GM21447 (cell line): ENCODE measurements around the gene EXOC3L2.

ENCODE experiments used
- ATAC-seq: cut with Tn5 transposase; IDR thresholded peaks from one replicate; pipeline ENCODE4 v1.9.1; 2021; ENCODE audit not compliant: unreplicated experiment

Gene EXOC3L2

GRCh38 chr19:45163156-45163555, 82.1 kb downstream of the EXOC3L2 start:
- no peak for ATAC-seq

DNA sequence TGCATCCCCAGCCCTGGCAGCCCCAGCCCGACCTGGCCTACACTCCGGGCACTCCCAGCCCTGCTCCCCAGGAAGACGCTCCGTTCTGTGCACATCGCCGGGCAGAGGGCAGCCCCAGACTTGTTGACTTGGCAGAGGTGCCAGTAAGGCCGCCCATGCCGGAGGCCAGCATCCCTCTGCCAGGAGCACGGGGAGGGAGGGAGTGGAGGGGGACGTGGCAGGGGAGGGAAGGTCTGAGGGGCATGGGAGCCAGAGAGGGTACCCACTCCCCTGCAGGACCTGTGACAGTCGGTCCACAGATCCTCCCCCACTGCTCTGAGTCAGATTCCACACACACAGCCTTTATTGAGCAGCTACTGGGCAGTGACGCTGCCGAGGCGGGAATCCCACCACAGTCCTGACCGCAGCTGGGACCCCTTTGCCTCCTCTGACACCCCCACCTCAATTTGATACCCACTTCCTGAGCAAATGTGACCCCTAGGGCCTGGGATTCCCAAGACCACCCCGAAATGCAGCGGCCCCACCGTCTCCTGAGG, 82.5 kb downstream of the EXOC3L2 start:
- ATAC-seq = no peak
